ENCODE results near the gene FAM240A. TPM values are rescaled to one million over a fixed set of nuclear protein-coding genes. Genes with fewer than 3 reads are reported as not detected.
A peak's percentile ranks its signal among the peaks of the same experiment; 100 is the strongest.

Gene FAM240A
- total and polyA plus RNA-seq, 2 donors (not counting 1 experiment from before 2014, with no cell fraction given): not detected

DNA sequence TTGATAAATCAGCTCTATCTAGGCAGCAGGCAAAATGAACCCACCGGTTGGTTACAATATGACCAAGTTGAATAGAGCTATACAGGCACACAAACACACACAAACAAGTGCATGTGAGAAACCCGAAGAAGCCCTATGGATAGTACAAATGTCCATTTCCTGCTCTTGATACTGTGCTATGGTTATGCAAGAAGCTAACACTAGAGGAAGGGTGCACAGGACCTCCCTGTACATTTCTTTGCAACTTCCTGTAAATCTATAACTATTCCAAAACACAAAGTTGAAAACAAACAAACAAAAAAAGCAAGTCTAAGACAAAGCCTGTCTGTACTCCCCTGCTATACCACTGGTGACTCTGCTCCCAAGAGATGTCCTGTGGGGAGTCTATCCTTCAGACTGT is 8.2 kb upstream of the FAM240A start:
- no peaks in the 10 kb centered on the region for H3K36me3 ChIP-seq (ENCODE audit: control insufficient read depth, insufficient read depth, low read length)
- no peaks in the 10 kb centered on the region for H3K9me3 ChIP-seq (ENCODE audit: control insufficient read depth, insufficient read depth, low read depth, low read length)
- no peak for TF ChIP-seq EZH2 (IDR thresholded peaks at IDR 0.05; ENCODE audit: low read length, missing control alignments)
- TF ChIP-seq, protein P1, sequence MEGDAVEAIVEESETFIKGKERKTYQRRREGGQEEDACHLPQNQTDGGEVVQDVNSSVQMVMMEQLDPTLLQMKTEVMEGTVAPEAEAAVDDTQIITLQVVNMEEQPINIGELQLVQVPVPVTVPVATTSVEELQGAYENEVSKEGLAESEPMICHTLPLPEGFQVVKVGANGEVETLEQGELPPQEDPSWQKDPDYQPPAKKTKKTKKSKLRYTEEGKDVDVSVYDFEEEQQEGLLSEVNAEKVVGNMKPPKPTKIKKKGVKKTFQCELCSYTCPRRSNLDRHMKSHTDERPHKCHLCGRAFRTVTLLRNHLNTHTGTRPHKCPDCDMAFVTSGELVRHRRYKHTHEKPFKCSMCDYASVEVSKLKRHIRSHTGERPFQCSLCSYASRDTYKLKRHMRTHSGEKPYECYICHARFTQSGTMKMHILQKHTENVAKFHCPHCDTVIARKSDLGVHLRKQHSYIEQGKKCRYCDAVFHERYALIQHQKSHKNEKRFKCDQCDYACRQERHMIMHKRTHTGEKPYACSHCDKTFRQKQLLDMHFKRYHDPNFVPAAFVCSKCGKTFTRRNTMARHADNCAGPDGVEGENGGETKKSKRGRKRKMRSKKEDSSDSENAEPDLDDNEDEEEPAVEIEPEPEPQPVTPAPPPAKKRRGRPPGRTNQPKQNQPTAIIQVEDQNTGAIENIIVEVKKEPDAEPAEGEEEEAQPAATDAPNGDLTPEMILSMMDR (conservative IDR thresholded peaks at IDR 0.05 in 1 of 2, IDR thresholded peaks at IDR 0.05 in 1 of 2; ENCODE audit: low read depth in 1 of 2, low read length in 2 of 2): no peak
- no peak overlapping the region for H2AFZ ChIP-seq (ENCODE audit: low read length)
- no peaks in the 10 kb centered on the region for H3K4me1 ChIP-seq (ENCODE audit: control insufficient read depth, extremely low read depth, insufficient read depth, low read length)
- no peak overlapping the region for H3K4me3 ChIP-seq (replicated peaks in 1 of 4; ENCODE audit: control extremely low read depth in 1 of 4, insufficient read depth in 1 of 4, low read depth in 3 of 4, low read length in 4 of 4)
- H3K79me2 ChIP-seq (ENCODE audit: control insufficient read depth, insufficient read depth, low read length): no peaks in the 10 kb centered on the region
- DNase-seq (ENCODE audit: low read depth in 2 of 2): no peak
- no peaks in the 10 kb centered on the region for H4K20me1 ChIP-seq (ENCODE audit: control insufficient read depth, extremely low read depth, insufficient read depth, low read length)
- no peak overlapping the region for H3K9ac ChIP-seq (ENCODE audit: insufficient read depth, low read length)
- no peak overlapping the region for H3K4me2 ChIP-seq (ENCODE audit: extremely low read depth, insufficient read depth, low read length)
- H3K27me3 ChIP-seq (ENCODE audit: control insufficient read depth, insufficient read depth, low read length): no peaks in the 10 kb centered on the region
- H3K27ac ChIP-seq (ENCODE audit: insufficient read depth, low read length): no peak overlapping the region

DNA sequence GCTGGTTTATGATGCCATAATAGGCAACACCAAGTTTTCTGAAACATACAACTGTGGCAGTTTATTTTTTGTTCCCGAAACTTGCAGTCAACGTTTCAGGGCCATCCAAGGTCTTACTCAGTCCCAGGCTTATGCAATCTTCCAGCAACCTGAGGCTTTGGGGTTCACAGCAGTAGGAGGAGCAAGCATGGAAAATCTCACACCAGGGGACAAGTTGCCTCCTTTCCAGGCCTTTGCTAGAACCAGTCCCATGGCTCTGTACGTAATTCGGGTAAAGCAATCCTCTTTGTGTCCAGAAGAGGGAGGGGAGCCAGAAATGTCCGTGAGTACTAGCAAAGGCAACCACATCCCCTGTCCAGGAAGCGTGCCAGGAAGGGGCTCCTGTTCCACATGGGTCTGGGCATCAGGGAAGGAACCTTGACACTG is 4.7 kb upstream of the FAM240A start:
- no peak overlapping the region for H2AFZ ChIP-seq (ENCODE audit: low read length)

DNA sequence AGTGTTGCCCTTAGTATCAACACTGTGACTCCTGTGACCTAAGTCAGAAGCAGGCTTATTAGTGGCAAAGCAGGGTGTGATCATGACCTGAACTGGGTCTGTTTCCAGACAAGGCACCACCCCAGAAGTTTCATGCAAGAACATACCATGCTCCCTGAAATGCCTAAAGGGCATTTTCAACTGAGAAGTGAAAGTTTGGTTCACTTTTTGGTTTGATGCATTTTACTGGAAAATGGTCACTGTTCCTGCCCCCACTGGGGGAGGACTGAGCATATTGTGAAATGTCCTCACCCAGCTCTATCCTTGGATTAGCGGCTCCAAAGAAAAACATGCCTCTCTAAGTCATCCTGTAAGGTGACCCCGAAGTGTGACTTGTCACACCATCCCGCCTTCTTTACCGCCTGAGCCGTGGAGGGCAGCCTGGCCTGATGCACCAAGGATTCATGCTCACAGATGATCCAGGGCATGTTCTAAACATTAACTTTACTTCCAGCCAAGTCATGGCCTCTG is 3.1 kb upstream of the FAM240A start:
- no peak for TF ChIP-seq EZH2 (IDR thresholded peaks at IDR 0.05; ENCODE audit: low read length, missing control alignments)
- TF ChIP-seq, protein P1 (conservative IDR thresholded peaks at IDR 0.05 in 1 of 2, IDR thresholded peaks at IDR 0.05 in 1 of 2; ENCODE audit: low read depth in 1 of 2, low read length in 2 of 2): no peak
- H3K27ac ChIP-seq (ENCODE audit: insufficient read depth, low read length): no peak overlapping the region

More for the DNA sequence above, 4.7 kb upstream of the FAM240A start:
- Histone ChIP-seq H3K9ac (ENCODE audit: insufficient read depth, low read length) (no peak overlapping the region), H3K36me3 (ENCODE audit: control insufficient read depth, insufficient read depth, low read length) (no peaks in the 10 kb centered on the region), H3K27ac (ENCODE audit: insufficient read depth, low read length) (no peak overlapping the region), H3K4me3 (replicated peaks in 1 of 4; ENCODE audit: control extremely low read depth in 1 of 4, insufficient read depth in 1 of 4, low read depth in 3 of 4, low read length in 4 of 4) (no peak overlapping the region), H4K20me1 (ENCODE audit: control insufficient read depth, extremely low read depth, insufficient read depth, low read length) (no peaks in the 10 kb centered on the region), H3K4me1 (ENCODE audit: control insufficient read depth, extremely low read depth, insufficient read depth, low read length) (no peaks in the 10 kb centered on the region), H3K9me3 (ENCODE audit: control insufficient read depth, insufficient read depth, low read depth, low read length) (no peaks in the 10 kb centered on the region), H3K79me2 (ENCODE audit: control insufficient read depth, insufficient read depth, low read length) (no peaks in the 10 kb centered on the region), H3K27me3 (ENCODE audit: control insufficient read depth, insufficient read depth, low read length) (no peaks in the 10 kb centered on the region), H3K4me2 (ENCODE audit: extremely low read depth, insufficient read depth, low read length) (no peak overlapping the region)
- TF ChIP-seq, protein P1 (conservative IDR thresholded peaks at IDR 0.05 in 1 of 2, IDR thresholded peaks at IDR 0.05 in 1 of 2; ENCODE audit: low read depth in 1 of 2, low read length in 2 of 2): peak in 1 of 2 donors; percentile 9
- no peak for TF ChIP-seq EZH2 (IDR thresholded peaks at IDR 0.05; ENCODE audit: low read length, missing control alignments)
- peak in 1 of 2 donors; percentile 54 for DNase-seq (ENCODE audit: low read depth in 2 of 2)

More for the DNA sequence above, 3.1 kb upstream of the FAM240A start:
- no peaks in the 10 kb centered on the region for H3K79me2 ChIP-seq (ENCODE audit: control insufficient read depth, insufficient read depth, low read length)
- no peaks in the 10 kb centered on the region for H3K9me3 ChIP-seq (ENCODE audit: control insufficient read depth, insufficient read depth, low read depth, low read length)
- H3K4me1 ChIP-seq (ENCODE audit: control insufficient read depth, extremely low read depth, insufficient read depth, low read length): no peaks in the 10 kb centered on the region
- no peak overlapping the region for H3K4me3 ChIP-seq (replicated peaks in 1 of 4; ENCODE audit: control extremely low read depth in 1 of 4, insufficient read depth in 1 of 4, low read depth in 3 of 4, low read length in 4 of 4)
- no peak for DNase-seq (ENCODE audit: low read depth in 2 of 2)
- no peaks in the 10 kb centered on the region for H3K36me3 ChIP-seq (ENCODE audit: control insufficient read depth, insufficient read depth, low read length)
- no peak overlapping the region for H2AFZ ChIP-seq (ENCODE audit: low read length)
- H4K20me1 ChIP-seq (ENCODE audit: control insufficient read depth, extremely low read depth, insufficient read depth, low read length): no peaks in the 10 kb centered on the region
- H3K27me3 ChIP-seq (ENCODE audit: control insufficient read depth, insufficient read depth, low read length): no peaks in the 10 kb centered on the region
- H3K9ac ChIP-seq (ENCODE audit: insufficient read depth, low read length): no peak overlapping the region
- H3K4me2 ChIP-seq (ENCODE audit: extremely low read depth, insufficient read depth, low read length): no peak overlapping the region

Measured in fibroblast of lung (primary cell).